Mucosa of descending colon (tissue), 3 donors: Measurements from ENCODE around the gene ACO2. TPM values are rescaled to one million over a fixed set of nuclear protein-coding genes. Genes with fewer than 3 reads are reported as not detected.
A peak's percentile ranks its signal among the peaks of the same experiment; 100 is the strongest.

ENCODE experiments used
- ATAC-seq: fragments of 200-7000 bp; cut with Tn5 transposase; one replicate; pipeline ENCODE4 v1.9.1; 2020; ENCODE audit warnings: mild to moderate bottlenecking, moderate library complexity
- DNase-seq, 3 donors: peaks; one replicate each; pipeline ENCODE4 v3.0.0-alpha.2; 2020
- H3K36me3 ChIP-seq: fragments of 200-600 bp; one replicate; pipeline ENCODE4 v1.8.0; 2021; ENCODE audit warnings: low read depth, mild to moderate bottlenecking
- H3K4me1 ChIP-seq: fragments of 200-600 bp; one replicate; pipeline ENCODE4 v1.8.0; 2021; ENCODE audit warnings: low read depth, mild to moderate bottlenecking
- H3K4me3 ChIP-seq: fragments of 200-600 bp; one replicate; pipeline ENCODE4 v1.8.0; 2021; ENCODE audit warnings: mild to moderate bottlenecking
- H3K9me3 ChIP-seq: fragments of 200-600 bp; one replicate; pipeline ENCODE4 v1.8.0; 2021; ENCODE audit warnings: mild to moderate bottlenecking
- intact Hi-C, 2 donors: fragments of 100-400 bp; cut with DNase I in 1 of 2; cut with micrococcal nuclease in 1 of 2; formaldehyde crosslinking; loops; one replicate each; pipeline versions ENCODE4 v1.11.0 to v1.11.1; 2022; cut with DNase I, micrococcal nuclease
- total RNA-seq, 3 donors: library from RNA; stranded (reverse); fragmentation: NEBNext Ultra II Directional in 2 of 3; extraction: Animal tissue kit (Norgen Biotek cat#: 25700) in 2 of 3; gene quantifications; one replicate each; pipeline versions ENCODE4 v1.2.1 to v1.2.4, GENCODE V29; 2021 to 2023
- TF ChIP-seq, protein P1 (sequence below): fragments of 200-600 bp; IDR thresholded peaks from one replicate; pipeline ENCODE4 v1.8.0; 2022; ENCODE audit warnings: antibody characterized with exemption, mild to moderate bottlenecking
- donor health status: DM: no; HTN: no; CAD: no; lungs with moderate emphysema.
- donor health status: DM: no; HTN: no; CAD: no.
- donor health status: DM: no; HTN: yes; CAD: no.

The ACO2 gene
- total RNA-seq, 3 donors from 2014 or later: 187 to 295 (median 241) TPM

DNA sequence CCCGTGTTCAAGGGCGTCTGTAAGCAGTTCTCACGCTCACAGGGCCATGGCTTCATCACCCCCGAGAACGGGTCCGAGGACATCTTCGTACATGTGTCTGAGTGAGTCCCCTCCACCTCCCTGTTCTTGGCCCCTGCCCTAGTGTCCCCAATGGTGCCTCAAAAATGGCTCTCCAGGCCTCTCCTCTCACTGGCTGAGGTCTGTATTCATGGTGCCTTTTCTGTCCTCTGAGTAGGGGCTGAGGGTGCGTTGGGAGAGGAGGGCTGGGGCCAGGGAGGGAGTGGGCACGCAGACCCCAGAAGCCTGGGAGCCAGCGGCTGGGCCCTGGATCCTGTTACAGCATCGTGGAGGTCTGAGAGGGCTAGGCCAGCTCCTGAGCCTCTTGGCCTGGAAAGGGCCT lies 104.8 kb downstream of the ACO2 start:
- Histone ChIP-seq H3K9me3 (no peaks in the 10 kb centered on the region), H3K4me1 (no peaks in the 10 kb centered on the region), H3K36me3 (peaks cover 6% of the 10 kb centered on the region), H3K4me3 (no peak overlapping the region)
- intact Hi-C loops: no loop called here
- TF ChIP-seq, protein P1, sequence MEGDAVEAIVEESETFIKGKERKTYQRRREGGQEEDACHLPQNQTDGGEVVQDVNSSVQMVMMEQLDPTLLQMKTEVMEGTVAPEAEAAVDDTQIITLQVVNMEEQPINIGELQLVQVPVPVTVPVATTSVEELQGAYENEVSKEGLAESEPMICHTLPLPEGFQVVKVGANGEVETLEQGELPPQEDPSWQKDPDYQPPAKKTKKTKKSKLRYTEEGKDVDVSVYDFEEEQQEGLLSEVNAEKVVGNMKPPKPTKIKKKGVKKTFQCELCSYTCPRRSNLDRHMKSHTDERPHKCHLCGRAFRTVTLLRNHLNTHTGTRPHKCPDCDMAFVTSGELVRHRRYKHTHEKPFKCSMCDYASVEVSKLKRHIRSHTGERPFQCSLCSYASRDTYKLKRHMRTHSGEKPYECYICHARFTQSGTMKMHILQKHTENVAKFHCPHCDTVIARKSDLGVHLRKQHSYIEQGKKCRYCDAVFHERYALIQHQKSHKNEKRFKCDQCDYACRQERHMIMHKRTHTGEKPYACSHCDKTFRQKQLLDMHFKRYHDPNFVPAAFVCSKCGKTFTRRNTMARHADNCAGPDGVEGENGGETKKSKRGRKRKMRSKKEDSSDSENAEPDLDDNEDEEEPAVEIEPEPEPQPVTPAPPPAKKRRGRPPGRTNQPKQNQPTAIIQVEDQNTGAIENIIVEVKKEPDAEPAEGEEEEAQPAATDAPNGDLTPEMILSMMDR: no peak
- DNase-seq (no peak), ATAC-seq (no peak)

GRCh38 chr22:41574847-41575381 lies 106.0 kb downstream of the ACO2 start:
- TF ChIP-seq, protein P1: no peak
- ATAC-seq (peak; percentile 25), DNase-seq (peak in 2 of 3 donors; percentile 49 to 67)
- Histone ChIP-seq H3K4me1 (no peaks in the 10 kb centered on the region), H3K4me3 (no peak overlapping the region), H3K36me3 (peaks cover 6% of the 10 kb centered on the region), H3K9me3 (no peaks in the 10 kb centered on the region)
- intact Hi-C loops: no loop called here

DNA sequence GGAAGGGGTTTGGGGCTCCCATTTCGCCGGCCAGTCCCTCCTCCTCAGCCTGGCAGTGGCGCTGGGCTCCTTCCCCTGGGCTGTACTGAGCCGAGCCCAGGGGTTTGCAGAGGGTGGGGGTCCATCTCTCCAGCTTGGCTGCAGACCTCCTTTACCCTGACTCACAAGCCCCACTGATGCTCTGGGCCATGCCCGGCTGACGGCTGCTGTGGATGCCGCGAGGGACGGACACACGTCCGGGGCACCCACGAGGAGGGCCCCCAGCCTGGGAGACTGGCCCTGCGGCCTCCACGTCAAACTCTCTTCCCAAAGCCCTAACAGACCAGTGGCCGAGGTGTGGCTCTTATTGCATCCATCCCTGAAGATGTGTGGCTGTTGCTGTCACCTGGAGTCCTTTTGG lies 106.6 kb downstream of the ACO2 start:
- ATAC-seq: no peak
- H3K36me3 ChIP-seq: peaks cover 6% of the 10 kb centered on the region
- TF ChIP-seq, protein P1: no peak

DNA sequence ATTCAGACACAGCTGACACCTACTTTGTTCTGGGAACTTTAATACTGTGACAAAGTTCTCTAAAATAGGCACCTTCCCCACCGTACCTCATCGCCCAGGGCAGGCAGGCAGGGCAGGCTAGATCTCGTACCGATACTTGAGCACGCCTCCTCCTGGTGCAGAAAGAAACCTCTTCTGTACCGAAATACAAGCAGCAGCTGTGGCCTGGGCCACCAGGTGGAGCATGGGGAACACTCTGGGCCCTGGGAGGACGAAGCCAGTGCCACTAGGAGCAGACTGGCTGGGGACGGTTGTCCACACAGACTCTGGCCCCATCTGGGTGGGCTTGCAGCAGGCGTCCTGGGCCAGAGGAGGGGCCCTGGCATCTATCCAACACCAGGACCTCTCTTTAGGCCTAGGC lies 108.0 kb downstream of the ACO2 start:
- ATAC-seq: peak; percentile 69
- peaks cover 6% of the 10 kb centered on the region for H3K36me3 ChIP-seq
- intact Hi-C loops: no loop called here
- no peak overlapping the region for H3K4me3 ChIP-seq
- peak in 2 of 3 donors; percentile 52 to 60 for DNase-seq
- no peaks in the 10 kb centered on the region for H3K4me1 ChIP-seq
- TF ChIP-seq, protein P1: no peak
- no peaks in the 10 kb centered on the region for H3K9me3 ChIP-seq

More for the DNA sequence above, 106.6 kb downstream of the ACO2 start:
- no peak for DNase-seq
- intact Hi-C loops: no loop called here
- Histone ChIP-seq H3K4me1 (no peaks in the 10 kb centered on the region), H3K4me3 (no peak overlapping the region), H3K9me3 (no peaks in the 10 kb centered on the region)

DNA sequence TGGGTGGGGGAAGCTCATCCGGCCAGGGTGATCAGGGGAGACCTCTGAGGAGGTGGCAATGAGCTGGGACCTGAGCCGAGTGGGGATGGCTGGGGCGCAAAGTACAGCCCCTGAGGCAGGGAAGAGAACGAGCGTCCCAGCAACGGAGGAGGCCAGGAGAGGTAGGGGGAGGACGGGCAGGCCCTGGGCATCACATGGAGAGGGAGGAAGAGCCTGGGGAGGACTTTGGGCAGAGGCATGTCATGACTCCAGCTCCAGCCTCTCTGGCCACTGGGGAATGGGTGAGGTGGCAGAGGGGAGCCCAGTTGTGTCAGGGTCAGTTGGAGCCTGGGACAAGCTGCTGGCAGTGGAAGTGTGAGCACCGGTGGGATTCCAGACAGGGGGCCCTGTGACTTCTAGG lies 109.2 kb downstream of the ACO2 start:
- Histone ChIP-seq H3K4me1 (no peaks in the 10 kb centered on the region), H3K9me3 (no peaks in the 10 kb centered on the region), H3K36me3 (peaks cover 7% of the 10 kb centered on the region), H3K4me3 (no peak overlapping the region)
- no peak for ATAC-seq
- intact Hi-C loops: no loop called here
- TF ChIP-seq, protein P1: no peak
- DNase-seq: no peak

Other genes starting within 250 kb of the ACO2 start
- 1 to 10 TPM; 1.1 to 8.8 (median 1.9) TPM for gene CHADL, start 228.2 kb upstream of the ACO2 start, total RNA-seq
- gene RANGAP1, start 182.9 kb upstream of the ACO2 start, total RNA-seq: 10 to 100 TPM; 26.9 to 48.9 (median 35.3) TPM
- gene ZC3H7B, start 167.6 kb upstream of the ACO2 start, total RNA-seq: 10 to 100 TPM; 37.8 to 57.5 (median 39.3) TPM
- 10 to 100 TPM; 17.6 to 29.3 (median 28.6) TPM for gene TEF, start 87.2 kb upstream of the ACO2 start, total RNA-seq
- 10 to 100 TPM; 47.3 to 71.8 (median 53.9) TPM for gene TOB2, start 22.3 kb upstream of the ACO2 start, total RNA-seq
- 10 to 100 TPM; 27.0 to 31.7 (median 29.7) TPM for gene PHF5A, start 425 bp upstream of the ACO2 start, total RNA-seq
- 10 to 100 TPM; 12.4 to 26.1 (median 15.7) TPM for gene POLR3H, start 75.4 kb downstream of the ACO2 start, total RNA-seq
- 1 to 10 TPM in 2 of 3 donors, under 1 TPM in 1; 0.26 to 1.6 (median 1.0) TPM for gene CSDC2, start 91.9 kb downstream of the ACO2 start, total RNA-seq
- gene PMM1, start 120.7 kb downstream of the ACO2 start, total RNA-seq: 10 to 100 TPM; 40.7 to 69.4 (median 51.7) TPM
- gene DESI1, start 151.9 kb downstream of the ACO2 start, total RNA-seq: 10 to 100 TPM; 23.4 to 28.7 (median 26.3) TPM
- gene XRCC6, start 152.2 kb downstream of the ACO2 start, total RNA-seq: 100 to 1,000 TPM; 169 to 193 (median 177) TPM
- gene SNU13, start 219.8 kb downstream of the ACO2 start, total RNA-seq: 10 to 100 TPM; 92.4 to 98.1 (median 97.9) TPM
- gene MEI1, start 230.4 kb downstream of the ACO2 start, total RNA-seq: 1 to 10 TPM; 1.4 to 6.4 (median 1.8) TPM